ENCODE data around the gene CAMTA1.

The CAMTA1 gene

GRCh38 chr1:7062346-7063061, 277.2 kb downstream of the CAMTA1 start:
- DNase-seq (ENCODE audit: low read depth in 2 of 3, low spot score in 1 of 3) = no peak

- DNase-seq (ENCODE audit: low read depth in 2 of 3, low spot score in 1 of 3) = no peak
Observed at GRCh38 chr1:7063981-7064380, 278.7 kb downstream of the CAMTA1 start.

GRCh38 chr1:7068552-7068951, 283.3 kb downstream of the CAMTA1 start:
- no peak for DNase-seq (ENCODE audit: low read depth in 2 of 3, low spot score in 1 of 3)

GRCh38 chr1:7069931-7070330, 284.7 kb downstream of the CAMTA1 start:
- DNase-seq (ENCODE audit: low read depth in 2 of 3, low spot score in 1 of 3) = no peak

- peak; percentile 28 to 47 (median 31) for DNase-seq (ENCODE audit: low read depth in 2 of 3, low spot score in 1 of 3)
Observed at GRCh38 chr1:7070389-7071029, 285.3 kb downstream of the CAMTA1 start.

GRCh38 chr1:7076117-7076516, 290.9 kb downstream of the CAMTA1 start:
- no peak for DNase-seq (ENCODE audit: low read depth in 2 of 3, low spot score in 1 of 3)

GRCh38 chr1:7076572-7076971, 291.3 kb downstream of the CAMTA1 start:
- no peak for DNase-seq (ENCODE audit: low read depth in 2 of 3, low spot score in 1 of 3)

- no peak for DNase-seq (ENCODE audit: low read depth in 2 of 3, low spot score in 1 of 3)
Observed at GRCh38 chr1:7077136-7077535, 291.9 kb downstream of the CAMTA1 start.

- DNase-seq (ENCODE audit: low read depth in 2 of 3, low spot score in 1 of 3) = no peak
Observed at GRCh38 chr1:7077970-7078369, 292.7 kb downstream of the CAMTA1 start.

- no peak for DNase-seq (ENCODE audit: low read depth in 2 of 3, low spot score in 1 of 3)
Observed at GRCh38 chr1:7079637-7080036, 294.4 kb downstream of the CAMTA1 start.

GRCh38 chr1:7084232-7084894, 299.1 kb downstream of the CAMTA1 start:
- no peak for DNase-seq (ENCODE audit: low read depth in 2 of 3, low spot score in 1 of 3)

- DNase-seq (ENCODE audit: low read depth in 2 of 3, low spot score in 1 of 3) = no peak
Observed at GRCh38 chr1:7085521-7085920, 300.3 kb downstream of the CAMTA1 start.

GRCh38 chr1:7086106-7086505, 300.9 kb downstream of the CAMTA1 start:
- no peak for DNase-seq (ENCODE audit: low read depth in 2 of 3, low spot score in 1 of 3)

- DNase-seq (ENCODE audit: low read depth in 2 of 3, low spot score in 1 of 3) = no peak
Observed at GRCh38 chr1:7087888-7088287, 302.6 kb downstream of the CAMTA1 start.

- DNase-seq (ENCODE audit: low read depth in 2 of 3, low spot score in 1 of 3) = no peak
Observed at GRCh38 chr1:7089497-7089896, 304.2 kb downstream of the CAMTA1 start.

GRCh38 chr1:7093297-7093696, 308.0 kb downstream of the CAMTA1 start:
- DNase-seq (ENCODE audit: low read depth in 2 of 3, low spot score in 1 of 3) = no peak

- no peak for DNase-seq (ENCODE audit: low read depth in 2 of 3, low spot score in 1 of 3)
Observed at GRCh38 chr1:7094086-7094485, 308.8 kb downstream of the CAMTA1 start.

- no peak for DNase-seq (ENCODE audit: low read depth in 2 of 3, low spot score in 1 of 3)
Observed at GRCh38 chr1:7094509-7094908, 309.3 kb downstream of the CAMTA1 start.

- no peak for DNase-seq (ENCODE audit: low read depth in 2 of 3, low spot score in 1 of 3)
Observed at GRCh38 chr1:7095343-7095964, 310.2 kb downstream of the CAMTA1 start.

GRCh38 chr1:7097938-7098592, 312.8 kb downstream of the CAMTA1 start:
- DNase-seq (ENCODE audit: low read depth in 2 of 3, low spot score in 1 of 3) = no peak

- DNase-seq (ENCODE audit: low read depth in 2 of 3, low spot score in 1 of 3) = no peak
Observed at GRCh38 chr1:7098641-7099040, 313.4 kb downstream of the CAMTA1 start.

All from stimulated activated CD4-positive, alpha-beta T cell treated with anti-CD3 and anti-CD28 coated beads, Interleukin-12 subunit alpha, Interleukin-12 subunit beta, amount 100 ng/mL, for 48 hours (primary cell).